Islet precursor cell (in vitro differentiated cells): Measurements from ENCODE around the gene MT1H.
"Not testable (repeated sequence)": the region's sequence is repeated elsewhere in the genome, so short reads cannot be mapped to it uniquely, and the experiment has no call there.

Experiments used
- DNase-seq: peaks from one replicate; pipeline ENCODE4 v3.0.0-alpha.2; 2018

MT1H gene

DNA sequence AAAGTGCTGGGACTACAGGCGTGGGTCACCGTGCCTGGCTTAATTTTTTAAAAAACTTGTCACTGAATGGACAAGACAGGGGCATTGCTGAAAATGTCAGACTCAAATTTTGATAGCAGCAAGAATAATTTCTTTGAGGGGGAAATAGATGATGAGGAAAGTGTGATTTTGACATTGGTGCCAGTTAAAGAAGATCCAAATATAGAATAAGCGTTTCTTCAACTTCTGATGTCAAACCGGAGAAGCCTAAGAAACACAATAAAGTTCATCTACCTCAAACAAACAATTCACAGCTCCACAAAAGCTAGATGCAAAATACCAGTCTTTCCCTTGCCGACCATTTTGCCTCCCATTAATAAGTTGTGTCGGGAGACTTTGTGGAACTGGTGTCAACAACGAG is 17.1 kb downstream of the MT1H start:
- DNase-seq, result no peak

- no peak for DNase-seq
These were observed 19.1 kb downstream of the MT1H start for GRCh38 chr16:56688762-56689161.

DNA sequence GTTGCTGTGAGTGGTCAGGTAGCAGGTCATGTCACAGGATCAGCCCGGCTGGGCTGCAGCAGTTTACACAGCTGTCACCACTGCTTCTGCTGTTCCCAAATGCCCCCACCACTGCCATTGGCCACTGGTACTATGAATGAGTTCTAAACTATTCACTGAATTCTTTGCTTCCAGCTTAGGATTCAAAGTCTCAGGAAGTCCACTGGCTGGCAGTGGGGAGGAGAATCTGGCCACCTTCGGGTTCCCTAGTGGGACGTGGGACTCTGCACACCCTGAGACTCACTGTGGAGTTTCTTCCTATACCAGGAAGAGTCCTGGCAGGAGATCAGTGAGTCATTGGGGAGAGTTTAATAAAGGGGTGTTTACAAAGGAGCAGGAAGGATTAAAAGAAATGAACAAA is 19.6 kb downstream of the MT1H start:
- no peak for DNase-seq

DNA sequence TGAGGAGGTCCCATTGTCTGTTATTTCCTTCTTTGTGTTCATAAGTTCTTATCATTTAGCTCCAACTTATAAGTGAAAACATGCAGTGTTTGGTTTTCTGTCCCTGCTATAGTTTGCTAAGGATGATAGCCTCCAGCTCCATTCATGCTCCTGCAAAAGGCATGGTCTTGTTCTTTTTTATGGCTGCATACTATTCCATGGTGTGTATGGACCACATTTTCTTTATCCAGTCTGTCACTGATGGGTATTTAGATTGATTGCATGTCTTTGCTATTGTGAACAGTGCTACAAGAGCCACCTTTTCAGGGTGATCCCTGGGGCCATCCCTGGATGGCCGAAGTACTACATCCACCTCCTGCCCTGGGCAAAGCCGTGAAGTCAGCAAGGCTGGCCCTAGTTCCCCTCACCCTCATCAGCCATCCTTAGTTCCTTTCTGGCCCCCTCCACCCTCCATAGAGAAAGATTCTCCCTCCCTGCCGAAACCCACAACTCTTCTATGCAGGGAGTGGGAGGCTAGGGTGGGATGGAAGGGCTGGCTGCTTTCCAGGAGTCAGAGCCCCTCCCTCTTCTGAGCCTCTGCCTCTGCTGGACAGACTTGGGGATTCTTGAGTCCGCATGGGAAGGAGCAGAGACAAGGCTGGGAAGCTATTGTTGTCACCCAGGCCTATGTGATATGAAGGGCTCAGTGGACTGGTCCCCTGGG is 21.0 kb downstream of the MT1H start:
- no peak for DNase-seq

DNA sequence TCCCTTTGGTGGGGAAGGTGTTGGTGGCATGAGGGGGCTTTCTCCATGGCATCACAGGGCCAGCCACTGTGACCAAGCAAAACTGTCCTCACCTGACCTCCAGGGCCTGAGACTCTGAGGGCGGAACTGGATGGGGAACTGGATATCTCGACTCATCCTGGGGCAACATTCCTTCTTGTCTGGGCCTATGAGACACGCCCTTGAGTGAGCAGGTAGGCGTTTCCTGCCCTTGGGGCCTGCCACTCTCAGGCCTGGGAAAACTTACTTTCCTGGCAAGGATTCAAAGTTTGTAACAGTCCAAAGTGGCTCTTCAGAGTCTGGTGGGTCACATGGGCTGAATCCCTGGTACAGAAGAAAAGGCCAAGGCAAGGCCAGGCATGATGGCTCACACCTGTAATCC is 22.3 kb downstream of the MT1H start:
- peak; percentile 95 for DNase-seq

DNA sequence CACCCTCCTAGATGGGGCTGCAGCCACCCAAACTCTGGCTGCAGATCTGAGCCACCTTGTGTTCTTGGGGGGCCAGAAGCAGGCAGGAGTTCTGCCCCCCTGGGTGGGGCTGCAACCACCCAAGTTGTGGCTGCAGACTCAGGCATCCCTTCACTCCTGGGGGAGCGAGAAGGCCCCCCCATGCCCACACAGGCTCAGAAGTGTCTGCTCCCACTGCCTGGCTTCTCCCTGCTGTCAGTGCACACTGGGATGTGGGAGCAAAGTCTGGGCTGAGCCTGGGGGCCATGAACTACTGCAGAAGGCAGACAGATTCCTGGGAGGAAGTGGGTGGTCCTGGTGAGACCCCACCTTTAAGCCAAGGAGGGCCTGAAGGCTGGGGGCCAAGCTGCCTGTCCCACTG is 25.6 kb downstream of the MT1H start:
- no peak for DNase-seq

DNA sequence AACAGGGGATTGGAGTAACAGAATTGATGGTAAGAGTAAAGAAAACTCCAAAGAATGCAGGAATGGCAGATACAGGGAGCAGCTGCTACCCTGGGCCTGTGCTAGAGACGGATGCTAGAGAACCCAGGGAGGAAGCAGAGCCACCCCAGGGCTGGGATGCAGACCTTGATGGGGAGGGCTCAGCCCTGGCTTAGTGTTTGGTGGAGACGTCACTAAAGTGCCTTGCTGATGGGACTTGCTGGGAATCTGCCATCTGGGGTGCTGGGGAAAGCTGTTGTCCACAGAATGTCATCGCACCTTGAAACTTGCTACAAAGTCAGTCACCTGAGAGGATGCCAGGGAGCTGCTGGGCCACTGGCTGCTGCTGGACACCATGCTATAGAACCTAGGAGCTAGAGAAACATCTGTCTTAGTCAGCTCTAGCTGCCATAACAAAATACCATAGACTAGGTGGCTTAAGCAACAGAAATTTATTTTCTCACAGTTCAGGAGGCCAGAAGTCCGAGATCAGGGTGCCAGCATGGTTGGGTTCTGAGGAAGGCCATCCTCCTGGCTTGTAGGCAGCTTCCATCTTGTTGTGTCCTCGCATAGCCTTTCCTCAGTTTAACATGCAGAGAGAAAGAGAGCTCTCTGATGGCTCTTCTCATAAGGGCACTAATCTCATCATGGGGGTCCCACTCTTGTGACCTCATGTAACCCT is 28.0 kb downstream of the MT1H start:
- no peak for DNase-seq

DNA sequence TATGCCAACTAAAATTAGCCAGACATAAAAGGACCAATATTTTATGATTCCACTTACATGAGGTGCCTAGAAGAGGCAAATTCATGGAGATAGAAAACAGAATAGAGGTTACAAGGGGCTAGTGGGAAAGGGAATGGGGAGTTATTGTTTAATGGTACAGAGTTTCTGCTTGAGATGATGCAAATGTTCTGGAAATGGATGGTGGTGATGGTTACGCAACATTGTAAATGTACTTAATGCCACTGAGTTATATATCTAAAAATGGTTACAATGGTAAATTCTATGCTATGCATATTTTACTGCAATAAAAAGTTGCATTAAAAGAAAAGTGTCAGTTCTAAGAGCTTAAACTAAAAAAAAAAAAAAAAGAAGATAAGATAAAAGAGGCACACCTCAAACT is 30.6 kb downstream of the MT1H start:
- DNase-seq, result no peak

DNA sequence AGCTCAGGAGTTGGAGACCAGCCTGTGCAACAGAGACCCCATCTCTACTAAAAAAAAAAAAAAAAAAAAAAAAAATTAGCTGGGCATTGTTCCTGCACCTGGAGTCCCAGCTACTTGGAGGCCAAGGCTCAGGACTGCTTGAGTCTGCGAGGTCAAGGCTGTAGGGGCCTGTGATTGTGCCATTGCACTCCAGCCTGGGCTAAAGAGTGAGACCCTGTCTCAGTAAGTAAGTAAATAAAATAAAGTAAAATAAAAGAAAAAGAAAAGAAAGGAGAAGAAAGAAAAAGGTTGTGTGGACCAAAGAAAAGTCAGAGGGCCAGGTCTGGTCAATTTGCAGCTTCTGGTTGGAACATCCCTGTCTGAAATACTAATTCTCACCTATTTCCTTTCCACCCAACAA is 31.0 kb downstream of the MT1H start:
- no peak for DNase-seq

DNA sequence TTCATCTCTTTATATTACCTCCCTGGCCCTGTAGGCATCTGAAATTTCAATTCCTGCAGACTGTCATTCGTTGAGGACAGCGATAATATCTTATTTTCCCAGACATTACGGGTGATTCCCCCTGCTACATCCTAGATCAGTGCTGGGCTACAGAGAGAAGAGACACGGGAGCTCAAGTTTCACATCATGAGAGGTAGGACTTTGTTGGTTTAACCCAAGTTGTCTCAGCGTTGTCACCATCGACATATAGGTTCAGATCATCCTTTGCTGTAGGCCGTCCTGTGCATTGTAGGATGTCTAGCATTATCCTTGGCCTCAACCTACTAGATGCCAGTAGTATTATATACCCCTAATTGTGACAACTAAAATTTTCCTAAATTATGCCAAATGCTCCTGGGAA is 31.9 kb downstream of the MT1H start:
- DNase-seq, result no peak

- DNase-seq, result no peak
These were observed 33.2 kb downstream of the MT1H start for GRCh38 chr16:56702836-56703235.

DNA sequence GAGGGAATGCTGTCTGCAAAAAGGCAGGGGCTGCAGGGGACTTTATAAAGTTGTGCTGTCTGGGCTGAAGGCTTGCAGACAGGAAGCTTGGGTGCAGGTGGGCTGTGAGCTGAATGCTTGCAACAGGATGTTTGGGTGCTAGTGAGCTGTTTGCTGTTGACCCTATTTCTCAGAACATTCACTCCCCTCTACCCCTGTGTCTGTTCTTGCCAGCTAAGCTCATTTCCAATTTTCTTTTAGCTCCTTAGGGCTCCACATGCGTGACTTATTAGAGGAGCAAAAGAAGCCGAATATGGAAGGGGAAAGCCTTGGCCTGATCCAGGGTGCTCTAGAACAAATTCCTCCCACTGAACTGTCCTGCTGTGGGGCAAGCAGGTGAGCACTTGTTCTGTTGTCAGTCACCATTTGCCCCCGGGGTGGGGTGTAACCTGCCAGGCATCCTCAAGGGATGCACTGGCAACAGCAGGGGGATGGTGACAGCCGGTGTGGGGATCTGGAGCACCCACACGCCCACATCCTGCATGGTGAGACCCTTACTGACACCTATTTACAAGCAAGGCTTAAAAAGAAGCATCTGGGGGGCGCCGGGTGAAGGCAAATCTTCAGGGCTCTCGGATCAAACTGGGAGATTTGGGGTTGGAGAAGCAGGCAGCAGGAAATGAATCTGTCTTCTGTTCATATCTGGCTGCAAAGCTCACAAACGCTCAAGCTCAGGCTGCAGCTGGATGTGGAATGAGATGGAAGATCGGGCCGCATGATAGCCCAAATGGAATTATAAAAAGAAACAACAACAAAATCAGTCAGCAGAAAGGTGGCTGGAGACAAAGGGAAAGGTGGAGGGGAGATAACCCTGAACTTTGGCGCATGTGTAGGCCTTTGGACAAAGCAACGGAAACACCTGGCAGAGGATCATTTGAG is 39.2 kb downstream of the MT1H start:
- no peak for DNase-seq

DNA sequence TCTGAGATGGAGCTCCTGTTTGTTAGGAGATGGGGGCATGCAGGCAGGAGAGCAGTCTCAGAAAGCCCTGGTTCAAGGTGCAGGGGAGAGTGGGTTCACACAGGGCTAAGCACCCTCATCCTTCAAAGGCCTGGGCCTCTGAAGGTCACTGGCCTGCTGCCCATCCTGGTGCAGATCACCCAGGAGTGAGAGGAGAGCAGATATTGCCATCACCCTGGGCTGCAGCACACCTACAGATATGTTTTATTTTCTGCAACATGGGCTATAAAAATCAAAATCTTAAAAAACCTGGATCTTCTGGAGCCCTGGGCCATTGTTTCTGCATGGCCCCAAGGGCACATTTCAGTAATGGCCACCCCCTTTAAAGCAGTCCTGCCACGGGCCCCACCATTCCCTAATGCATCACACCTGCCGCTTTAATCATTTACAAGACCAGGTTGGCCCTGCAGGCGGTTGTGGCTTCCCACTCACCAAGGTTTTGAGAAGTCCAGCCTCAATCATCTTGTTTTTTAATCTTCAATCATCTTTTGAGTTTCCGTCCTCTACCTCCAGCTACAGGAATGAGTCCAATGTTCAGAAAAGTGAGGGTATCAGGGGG is 39.9 kb downstream of the MT1H start:
- no peak for DNase-seq

GRCh38 chr16:56710181-56710737 is 40.6 kb downstream of the MT1H start:
- DNase-seq, result no peak

- DNase-seq, result no peak
These were observed 42.2 kb downstream of the MT1H start for GRCh38 chr16:56711862-56712261.

DNA sequence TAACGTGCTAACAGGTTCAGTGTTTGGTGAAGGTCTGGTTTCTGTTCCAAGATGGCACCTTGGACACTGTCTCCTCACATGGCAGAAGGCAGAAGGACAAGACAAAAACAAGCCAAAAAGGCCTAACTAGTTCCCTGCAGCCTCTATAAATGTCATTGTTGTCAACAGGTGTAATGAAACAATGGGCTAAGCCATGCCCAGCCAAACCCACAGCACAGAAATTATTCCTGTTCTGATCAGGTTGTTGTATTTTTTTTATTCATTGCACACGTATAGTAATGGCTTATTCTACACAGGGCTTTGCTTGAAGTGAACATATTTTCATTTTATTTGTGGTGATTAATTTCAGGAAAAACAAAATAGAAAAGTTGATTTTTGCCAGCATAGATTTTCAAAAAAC is 44.2 kb downstream of the MT1H start:
- DNase-seq, result no peak

DNA sequence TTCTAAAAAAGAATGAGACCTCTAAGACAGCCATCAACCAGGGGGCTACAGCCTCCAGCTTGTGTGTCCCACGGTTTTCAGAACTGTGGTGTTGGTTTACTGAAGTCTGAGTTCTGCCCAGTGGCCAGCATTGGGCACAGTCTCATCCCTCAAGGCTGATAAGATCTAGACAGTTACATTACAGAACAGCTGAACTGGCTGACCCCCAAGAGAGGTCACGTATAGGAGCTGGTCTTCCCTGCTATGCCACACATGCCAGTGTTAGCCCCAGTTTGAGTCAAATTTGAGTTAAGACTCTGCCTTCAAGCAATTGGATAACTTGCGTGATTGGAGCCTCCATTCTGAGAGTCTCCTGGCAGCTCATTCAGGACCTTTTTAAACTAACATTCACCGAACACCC is 45.5 kb downstream of the MT1H start:
- no peak for DNase-seq

DNA sequence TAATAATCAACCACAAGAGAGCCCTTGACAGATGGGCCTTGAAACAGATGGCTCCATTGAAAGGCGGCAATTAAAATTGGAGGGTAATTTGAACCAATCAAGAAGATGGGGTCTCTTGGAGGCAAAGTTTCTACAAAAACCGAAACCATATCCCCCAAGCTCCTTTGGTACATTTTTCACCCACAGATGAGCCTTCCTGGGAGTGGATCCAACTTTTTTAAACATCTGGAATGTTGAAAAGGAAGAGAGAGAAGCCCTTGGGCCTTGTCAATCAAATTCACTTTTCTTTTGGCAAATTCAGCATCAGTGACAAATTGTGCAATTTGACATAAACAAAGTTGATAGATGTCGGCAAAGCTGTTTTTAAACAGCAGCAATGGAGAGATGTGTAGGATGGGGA is 47.1 kb downstream of the MT1H start:
- DNase-seq, result no peak

DNA sequence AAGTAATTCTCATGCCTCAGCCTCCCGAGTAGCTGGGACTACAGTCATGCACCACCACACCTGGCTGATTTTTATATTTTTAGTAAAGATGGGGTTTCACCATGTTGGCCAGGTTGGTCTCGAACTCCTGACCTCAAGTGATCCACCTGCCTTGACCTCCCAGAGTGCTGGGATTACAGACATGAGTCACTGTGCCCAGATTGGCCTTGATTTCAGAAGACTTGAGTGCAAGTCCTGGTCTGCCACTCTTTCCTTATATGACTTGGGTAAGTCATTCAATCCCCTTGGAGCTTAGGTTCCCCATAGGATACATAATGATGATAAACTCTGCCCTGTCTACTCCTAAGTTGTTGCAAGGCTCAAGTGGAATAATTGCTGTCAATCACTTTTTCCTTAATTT is 47.9 kb downstream of the MT1H start:
- DNase-seq, result not testable (repeated sequence)
